CD14-positive monocyte (primary cell): ENCODE measurements around the gene AOAH. TPM values are rescaled to one million over a fixed set of nuclear protein-coding genes. Genes with fewer than 3 reads are reported as not detected.
A peak's percentile ranks its signal among the peaks of the same experiment; 100 is the strongest.

Source experiments
- DNase-seq, 3 donors: peaks; one replicate each; pipeline ENCODE4 v3.0.0-alpha.2; 2011 to 2022
- H2AFZ ChIP-seq: 2 replicates; pipeline ENCODE4 v1.6.0; 2012; ENCODE audit warnings: mild to moderate bottlenecking, low read depth, low read length, inconsistent platforms; ENCODE audit not compliant: insufficient read depth, poor library complexity, severe bottlenecking
- H3K27ac ChIP-seq, 2 donors: 1 replicate in 1 of 2; 2 replicates in 1 of 2; pipeline ENCODE4 v1.5.1; 2012 to 2013; ENCODE audit warnings: low read length in 2 of 2, control low read depth in 1 of 2, inconsistent platforms in 1 of 2, low read depth in 1 of 2, mild to moderate bottlenecking in 1 of 2
- H3K27me3 ChIP-seq, 2 donors: one replicate each; pipeline versions ENCODE4 v1.6.0 to v1.6.1; 2011 to 2013; ENCODE audit warnings: low read length in 2 of 2; ENCODE audit not compliant: control insufficient read depth in 2 of 2, insufficient read depth in 2 of 2
- H3K36me3 ChIP-seq, 2 donors: replicated peaks in 1 of 2; 1 replicate in 1 of 2; 2 replicates in 1 of 2; pipeline versions ENCODE4 v1.5.1 to v1.6.1; 2012 to 2013; ENCODE audit warnings: low read length in 2 of 2, control low read depth in 1 of 2, inconsistent platforms in 1 of 2, mild to moderate bottlenecking in 1 of 2; ENCODE audit not compliant: insufficient read depth in 2 of 2, control insufficient read depth in 1 of 2
- H3K4me1 ChIP-seq, 2 donors: 1 replicate in 1 of 2; 2 replicates in 1 of 2; pipeline versions ENCODE4 v1.5.1 to v1.6.1; 2012 to 2013; ENCODE audit warnings: low read length in 2 of 2, control low read depth in 1 of 2, inconsistent platforms in 1 of 2, mild to moderate bottlenecking in 1 of 2, moderate library complexity in 1 of 2; ENCODE audit not compliant: insufficient read depth in 2 of 2, control insufficient read depth in 1 of 2
- H3K4me2 ChIP-seq: replicated peaks from 2 replicates; pipeline ENCODE3; 2012; ENCODE audit warnings: low read length, moderate library complexity, mild to moderate bottlenecking; ENCODE audit not compliant: poor library complexity, severe bottlenecking; ENCODE audit errors: extremely low read depth
- H3K4me3 ChIP-seq, 3 experiments: fragments of 200-600 bp in 1 of 3; sonication (generic) in 1 of 3; replicated peaks in 1 of 3; 1 replicate in 2 of 3; 2 replicates in 1 of 3; pipeline ENCODE4 v1.5.1; 2011 to 2013; ENCODE audit warnings: low read length in 3 of 3, mild to moderate bottlenecking in 3 of 3, control low read depth in 2 of 3, low read depth in 2 of 3, inconsistent platforms in 1 of 3, moderate library complexity in 1 of 3
- H3K79me2 ChIP-seq: 2 replicates; pipeline ENCODE4 v1.6.0; 2012; ENCODE audit warnings: mild to moderate bottlenecking, control low read depth, inconsistent platforms, low read length, moderate library complexity; ENCODE audit not compliant: insufficient read depth
- H3K9ac ChIP-seq: 2 replicates; pipeline ENCODE4 v1.6.0; 2017; ENCODE audit warnings: low read length, mild to moderate bottlenecking; ENCODE audit not compliant: insufficient read depth, poor library complexity, severe bottlenecking
- H3K9me3 ChIP-seq, 2 donors: replicated peaks in 1 of 2; 1 replicate in 1 of 2; 2 replicates in 1 of 2; pipeline versions ENCODE4 v1.5.1 to v1.6.1; 2012 to 2013; ENCODE audit warnings: low read length in 2 of 2, control low read depth in 1 of 2; ENCODE audit not compliant: control insufficient read depth in 1 of 2, insufficient read depth in 1 of 2
- H4K20me1 ChIP-seq: 2 replicates; pipeline ENCODE4 v1.6.0; 2012; ENCODE audit warnings: mild to moderate bottlenecking, low read length, control low read depth, moderate library complexity; ENCODE audit not compliant: insufficient read depth
- H3K27ac Mint-ChIP-seq, 7 donors: one replicate each; pipeline ENCODE4 v1.8.0; 2020; ENCODE audit warnings: mild to moderate bottlenecking in 7 of 7, mixed read lengths in 7 of 7, moderate library complexity in 6 of 7, inconsistent platforms in 2 of 7
- H3K27me3 Mint-ChIP-seq, 3 donors: one replicate each; pipeline ENCODE4 v1.8.0; 2021 to 2022; ENCODE audit warnings: low read depth in 3 of 3, mild to moderate bottlenecking in 3 of 3, mixed read lengths in 3 of 3, moderate library complexity in 3 of 3, inconsistent platforms in 1 of 3
- H3K36me3 Mint-ChIP-seq, 2 donors: one replicate each; pipeline ENCODE4 v1.8.0; 2020; ENCODE audit warnings: mixed read lengths in 2 of 2, inconsistent platforms in 1 of 2, mild to moderate bottlenecking in 1 of 2
- H3K4me1 Mint-ChIP-seq: one replicate; pipeline ENCODE4 v1.8.0; 2020; ENCODE audit warnings: mild to moderate bottlenecking, mixed read lengths
- H3K4me3 Mint-ChIP-seq, 2 donors: one replicate each; pipeline ENCODE4 v1.8.0; 2020; ENCODE audit warnings: mild to moderate bottlenecking in 2 of 2, mixed read lengths in 2 of 2, moderate library complexity in 1 of 2
- H3K9me3 Mint-ChIP-seq, 7 donors: one replicate each; pipeline ENCODE4 v1.8.0; 2020 to 2022; ENCODE audit warnings: mixed read lengths in 7 of 7, mild to moderate bottlenecking in 6 of 7, moderate library complexity in 6 of 7, inconsistent platforms in 2 of 7
- whole genome bisulfite sequencing: methylation state at CpG from one replicate; pipeline ENCODE4 v1.1.5; 2013; ENCODE audit warnings: missing lambda C conversion rate; ENCODE audit not compliant: insufficient coverage; 5-methylcytosine and 5-hydroxymethylcytosine counted together
- intact Hi-C, 2 donors: fragments of 100-400 bp; cut with micrococcal nuclease; formaldehyde crosslinking; loops; one replicate each; pipeline versions ENCODE4 v1.15.0 to v1.15.1; 2023
- polyA plus RNA-seq, 3 donors: library from polyadenylated mRNA; depleted of rRNA in 1 of 3; unstranded in 2 of 3; stranded (reverse) in 1 of 3; fragments of 300-500 nt in 2 of 3; fragments of >200 nt in 1 of 3; fragmentation: Illumina TruSeq in 2 of 3; gene quantifications; 1 replicate in 2 of 3; 2 replicates in 1 of 3; pipeline ENCODE4 v1.2.3, GENCODE V29; 2012 to 2021
- TF ChIP-seq, protein P1 (sequence below): fragments of 200-600 bp; IDR thresholded peaks from one replicate; pipeline ENCODE4 v1.8.0; 2022; ENCODE audit warnings: antibody characterized with exemption, mild to moderate bottlenecking

The AOAH gene
- polyA plus RNA-seq, 3 donors: 305 to 467 (median 349) TPM

DNA sequence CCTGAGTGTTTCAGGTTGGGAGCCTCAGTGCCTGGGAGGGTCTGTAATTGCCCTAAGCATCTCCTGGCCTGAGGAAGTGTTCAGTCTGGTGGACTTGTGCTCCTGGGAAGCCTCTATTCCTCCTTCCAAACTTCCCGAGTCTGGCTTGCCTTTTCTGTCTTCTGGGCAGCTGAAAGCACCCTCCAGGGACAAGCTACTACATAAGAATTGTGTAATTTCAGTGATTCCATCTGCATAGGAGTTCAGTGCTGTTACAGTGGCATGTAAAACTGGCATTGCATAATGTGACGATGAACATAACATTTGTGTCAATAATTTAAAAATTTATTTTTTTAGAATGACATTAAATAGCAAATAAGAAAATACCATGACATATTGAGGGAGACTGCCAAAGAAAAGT lies 109.3 kb downstream of the AOAH start:
- Mint-ChIP-seq H3K27ac (peak overlapping the region in 2 of 7 donors; percentile 20 to 78), H3K4me3 (no peak overlapping the region), H3K36me3 (peaks cover 93 to 100% of the 10 kb centered on the region in 2 donors), H3K9me3 (no peaks in the 10 kb centered on the region), H3K4me1 (peaks cover 25% of the 10 kb centered on the region), H3K27me3 (peaks cover 0 to 2% (median 0%) of the 10 kb centered on the region in 3 donors)
- TF ChIP-seq, protein P1, sequence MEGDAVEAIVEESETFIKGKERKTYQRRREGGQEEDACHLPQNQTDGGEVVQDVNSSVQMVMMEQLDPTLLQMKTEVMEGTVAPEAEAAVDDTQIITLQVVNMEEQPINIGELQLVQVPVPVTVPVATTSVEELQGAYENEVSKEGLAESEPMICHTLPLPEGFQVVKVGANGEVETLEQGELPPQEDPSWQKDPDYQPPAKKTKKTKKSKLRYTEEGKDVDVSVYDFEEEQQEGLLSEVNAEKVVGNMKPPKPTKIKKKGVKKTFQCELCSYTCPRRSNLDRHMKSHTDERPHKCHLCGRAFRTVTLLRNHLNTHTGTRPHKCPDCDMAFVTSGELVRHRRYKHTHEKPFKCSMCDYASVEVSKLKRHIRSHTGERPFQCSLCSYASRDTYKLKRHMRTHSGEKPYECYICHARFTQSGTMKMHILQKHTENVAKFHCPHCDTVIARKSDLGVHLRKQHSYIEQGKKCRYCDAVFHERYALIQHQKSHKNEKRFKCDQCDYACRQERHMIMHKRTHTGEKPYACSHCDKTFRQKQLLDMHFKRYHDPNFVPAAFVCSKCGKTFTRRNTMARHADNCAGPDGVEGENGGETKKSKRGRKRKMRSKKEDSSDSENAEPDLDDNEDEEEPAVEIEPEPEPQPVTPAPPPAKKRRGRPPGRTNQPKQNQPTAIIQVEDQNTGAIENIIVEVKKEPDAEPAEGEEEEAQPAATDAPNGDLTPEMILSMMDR: no peak
- H2AFZ ChIP-seq: no peak overlapping the region
- no peak overlapping the region for H3K4me3 ChIP-seq
- H3K79me2 ChIP-seq: no peaks in the 10 kb centered on the region
- H3K36me3 ChIP-seq: peaks cover 91 to 98% of the 10 kb centered on the region in 2 donors
- no peak overlapping the region for H3K4me2 ChIP-seq
- intact Hi-C loops: no loop called here
- peaks cover 91% of the 10 kb centered on the region for H4K20me1 ChIP-seq
- DNase-seq: no peak
- no peaks in the 10 kb centered on the region for H3K27me3 ChIP-seq
- peak overlapping the region; percentile 24 to 62 for H3K27ac ChIP-seq
- H3K9ac ChIP-seq: no peak overlapping the region
- no peaks in the 10 kb centered on the region for H3K9me3 ChIP-seq
- H3K4me1 ChIP-seq: peaks cover 6 to 21% of the 10 kb centered on the region in 2 donors
- WGBS: no CpG with 5 or more reads among the region's 2 CpGs

DNA sequence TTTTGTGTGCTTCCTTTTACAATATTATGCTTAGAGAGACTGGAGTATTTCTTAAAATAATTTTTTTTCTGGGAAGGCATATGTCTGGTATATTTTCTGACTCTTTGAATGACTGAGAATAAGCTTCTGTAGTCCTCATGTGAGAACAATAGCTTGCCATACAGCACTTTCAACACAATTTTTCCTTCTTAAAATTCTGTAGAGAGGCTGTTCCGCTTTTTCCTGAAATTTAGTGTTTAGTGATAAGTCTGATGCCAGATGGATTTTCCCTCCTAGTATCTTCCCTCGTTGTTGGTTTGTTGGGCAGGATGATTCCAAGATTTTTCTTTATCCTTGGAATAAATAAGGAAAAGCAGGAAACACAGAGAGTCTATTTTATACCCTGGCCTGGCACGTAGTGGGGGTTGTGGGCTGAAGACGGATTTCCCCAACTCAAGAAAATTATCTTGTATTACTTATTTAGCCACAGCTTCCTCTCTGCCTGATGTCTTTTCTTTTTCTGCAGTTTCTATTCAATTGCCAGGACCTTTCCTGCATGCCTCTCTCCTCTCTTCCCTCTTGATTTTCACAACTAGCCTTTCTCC lies 111.2 kb downstream of the AOAH start:
- Histone ChIP-seq H2AFZ (no peak overlapping the region), H4K20me1 (peaks cover 91% of the 10 kb centered on the region), H3K36me3 (peaks cover 91 to 98% of the 10 kb centered on the region in 2 donors), H3K9ac (no peak overlapping the region), H3K4me3 (no peak overlapping the region), H3K4me2 (no peak overlapping the region), H3K27me3 (no peaks in the 10 kb centered on the region), H3K4me1 (peaks cover 6 to 21% of the 10 kb centered on the region in 2 donors), H3K9me3 (no peaks in the 10 kb centered on the region), H3K79me2 (no peaks in the 10 kb centered on the region), H3K27ac (peak overlapping the region in 1 of 2 donors; percentile 62)
- intact Hi-C loops: no loop called here
- H3K36me3 Mint-ChIP-seq: peaks cover 91 to 100% of the 10 kb centered on the region in 2 donors
- no CpG with 5 or more reads among the region's 4 CpGs for WGBS
- no peak overlapping the region for H3K4me3 Mint-ChIP-seq
- TF ChIP-seq, protein P1: no peak
- H3K4me1 Mint-ChIP-seq: peaks cover 25% of the 10 kb centered on the region
- no peaks in the 10 kb centered on the region for H3K9me3 Mint-ChIP-seq
- H3K27ac Mint-ChIP-seq: peak overlapping the region in 5 of 7 donors; percentile 31 to 75 (median 57)
- DNase-seq: no peak
- peaks cover 0 to 2% (median 0%) of the 10 kb centered on the region in 3 donors for H3K27me3 Mint-ChIP-seq
